ENCODE data around the gene DAAM1. TPM values are rescaled to one million over a fixed set of nuclear protein-coding genes. Genes with fewer than 3 reads are reported as not detected.

DAAM1 gene
- polyA plus RNA-seq, 1 of the 3 experiments (the other 2 are of a cell fraction), result 5.1 TPM

DNA sequence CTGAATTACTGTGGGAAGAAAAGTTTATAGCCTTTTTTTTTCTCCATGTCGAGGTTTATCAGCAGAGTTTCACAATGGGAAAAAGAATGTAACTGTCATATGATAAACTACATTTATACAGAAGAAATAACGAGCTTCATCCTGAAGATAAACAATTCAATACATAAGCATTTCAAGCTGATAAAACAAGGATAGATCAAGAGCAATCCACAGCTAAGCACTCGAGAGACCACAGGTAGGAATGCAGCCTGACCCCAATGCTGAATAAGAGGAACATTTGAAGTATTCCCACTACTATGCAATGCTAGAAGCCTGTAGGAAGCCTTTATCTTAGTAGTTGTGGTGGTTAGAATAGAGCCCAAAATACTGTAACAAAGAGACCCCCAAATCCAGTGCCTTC is 32.6 kb upstream of the DAAM1 start (continued):
- no peak for TF ChIP-seq RAD21 (IDR thresholded peaks at IDR 0.05; ENCODE audit: low read length)
- TF ChIP-seq ELF1 (IDR thresholded peaks at IDR 0.05), result no peak
- TF ChIP-seq FOSL2 (IDR thresholded peaks at IDR 0.05; ENCODE audit: borderline replicate concordance, low read depth), result no peak
- TF ChIP-seq TAF1 (IDR thresholded peaks at IDR 0.05; ENCODE audit: borderline replicate concordance, low read depth, low read length), result no peak
- no peak for TF ChIP-seq TCF12 (IDR thresholded peaks at IDR 0.05)
- TF ChIP-seq MEF2A (IDR thresholded peaks at IDR 0.05; ENCODE audit: borderline replicate concordance, low read depth), result no peak
- TF ChIP-seq POLR2AphosphoS5 (IDR thresholded peaks at IDR 0.05; ENCODE audit: low read depth, low read length), result no peak
- TF ChIP-seq, protein P1, sequence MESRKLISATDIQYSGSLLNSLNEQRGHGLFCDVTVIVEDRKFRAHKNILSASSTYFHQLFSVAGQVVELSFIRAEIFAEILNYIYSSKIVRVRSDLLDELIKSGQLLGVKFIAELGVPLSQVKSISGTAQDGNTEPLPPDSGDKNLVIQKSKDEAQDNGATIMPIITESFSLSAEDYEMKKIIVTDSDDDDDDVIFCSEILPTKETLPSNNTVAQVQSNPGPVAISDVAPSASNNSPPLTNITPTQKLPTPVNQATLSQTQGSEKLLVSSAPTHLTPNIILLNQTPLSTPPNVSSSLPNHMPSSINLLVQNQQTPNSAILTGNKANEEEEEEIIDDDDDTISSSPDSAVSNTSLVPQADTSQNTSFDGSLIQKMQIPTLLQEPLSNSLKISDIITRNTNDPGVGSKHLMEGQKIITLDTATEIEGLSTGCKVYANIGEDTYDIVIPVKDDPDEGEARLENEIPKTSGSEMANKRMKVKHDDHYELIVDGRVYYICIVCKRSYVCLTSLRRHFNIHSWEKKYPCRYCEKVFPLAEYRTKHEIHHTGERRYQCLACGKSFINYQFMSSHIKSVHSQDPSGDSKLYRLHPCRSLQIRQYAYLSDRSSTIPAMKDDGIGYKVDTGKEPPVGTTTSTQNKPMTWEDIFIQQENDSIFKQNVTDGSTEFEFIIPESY (IDR thresholded peaks at IDR 0.05; ENCODE audit: borderline replicate concordance, low read depth), result no peak
- no peak for TF ChIP-seq SMC3 (IDR thresholded peaks at IDR 0.05; ENCODE audit: low read depth, low read length)

DNA sequence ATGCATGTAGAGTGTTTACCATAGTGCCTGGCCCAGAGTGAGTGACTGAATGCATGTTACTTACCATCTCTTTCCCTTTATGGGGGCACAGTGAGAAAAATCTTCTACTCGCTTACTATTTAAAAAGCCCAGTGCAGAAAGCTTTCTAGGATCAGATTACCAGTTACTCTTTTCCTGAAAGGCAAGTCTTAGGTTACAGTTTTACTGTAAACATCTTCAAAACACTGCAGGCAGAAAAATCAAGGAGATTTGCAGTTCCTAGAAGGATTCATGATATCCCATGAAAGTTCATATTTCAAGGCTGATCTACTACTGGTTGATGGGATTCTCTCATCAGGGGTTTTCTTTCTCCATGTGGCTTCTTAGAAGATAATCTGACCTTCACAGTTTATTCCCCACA is 29.3 kb upstream of the DAAM1 start:
- H3K4me1 ChIP-seq (ENCODE audit: control insufficient read depth in 1 of 2, insufficient read depth in 2 of 2, low read depth in 1 of 2, low read length in 1 of 2), result no peaks in the 10 kb centered on the region
- DNase-seq, result no peak
- H3K9me2 ChIP-seq, result no peaks in the 10 kb centered on the region

More for the DNA sequence above, 29.3 kb upstream of the DAAM1 start:
- H3K4me2 ChIP-seq, result no peak overlapping the region
- no peaks in the 10 kb centered on the region for H3K79me2 ChIP-seq (ENCODE audit: insufficient read depth)
- H3K36me3 ChIP-seq (replicated peaks in 1 of 2; ENCODE audit: control insufficient read depth in 1 of 2, insufficient read depth in 2 of 2, low read length in 1 of 2), result no peaks in the 10 kb centered on the region
- no peak overlapping the region for H3K9ac ChIP-seq
- H3K27me3 ChIP-seq (ENCODE audit: insufficient read depth), result no peaks in the 10 kb centered on the region
- POLR2A ChIA-PET, result no interaction called here
- no peak overlapping the region for H2AFZ ChIP-seq (ENCODE audit: low read depth)
- H3K4me3 ChIP-seq (ENCODE audit: low read depth in 2 of 2, low read length in 1 of 2), result no peak overlapping the region
- TF ChIP-seq EP300 (IDR thresholded peaks at IDR 0.05; ENCODE audit: borderline replicate concordance in 1 of 2, low read depth in 1 of 2, low read length in 1 of 2), result no peak
- TF ChIP-seq, protein P1 (IDR thresholded peaks at IDR 0.05; ENCODE audit: borderline replicate concordance, low read depth), result no peak
- TF ChIP-seq, protein P2, sequence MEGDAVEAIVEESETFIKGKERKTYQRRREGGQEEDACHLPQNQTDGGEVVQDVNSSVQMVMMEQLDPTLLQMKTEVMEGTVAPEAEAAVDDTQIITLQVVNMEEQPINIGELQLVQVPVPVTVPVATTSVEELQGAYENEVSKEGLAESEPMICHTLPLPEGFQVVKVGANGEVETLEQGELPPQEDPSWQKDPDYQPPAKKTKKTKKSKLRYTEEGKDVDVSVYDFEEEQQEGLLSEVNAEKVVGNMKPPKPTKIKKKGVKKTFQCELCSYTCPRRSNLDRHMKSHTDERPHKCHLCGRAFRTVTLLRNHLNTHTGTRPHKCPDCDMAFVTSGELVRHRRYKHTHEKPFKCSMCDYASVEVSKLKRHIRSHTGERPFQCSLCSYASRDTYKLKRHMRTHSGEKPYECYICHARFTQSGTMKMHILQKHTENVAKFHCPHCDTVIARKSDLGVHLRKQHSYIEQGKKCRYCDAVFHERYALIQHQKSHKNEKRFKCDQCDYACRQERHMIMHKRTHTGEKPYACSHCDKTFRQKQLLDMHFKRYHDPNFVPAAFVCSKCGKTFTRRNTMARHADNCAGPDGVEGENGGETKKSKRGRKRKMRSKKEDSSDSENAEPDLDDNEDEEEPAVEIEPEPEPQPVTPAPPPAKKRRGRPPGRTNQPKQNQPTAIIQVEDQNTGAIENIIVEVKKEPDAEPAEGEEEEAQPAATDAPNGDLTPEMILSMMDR (IDR thresholded peaks at IDR 0.05), result no peak
- 79% methylated on average over 1 of the region's 1 CpG for whole genome bisulfite sequencing (ENCODE audit: low lambda C conversion rate)
- H4K20me1 ChIP-seq (ENCODE audit: insufficient read depth), result no peaks in the 10 kb centered on the region
- no peaks in the 10 kb centered on the region for H3K9me3 ChIP-seq
- peaks cover 4% of the 10 kb centered on the region for H3F3A ChIP-seq (replicated peaks; ENCODE audit: insufficient read depth)
- CTCF ChIA-PET, result no interaction called here
- H3K27ac ChIP-seq (ENCODE audit: low read depth in 2 of 2, low read length in 1 of 2), result no peak overlapping the region
